CD4-positive, alpha-beta T cell treated with Interferon alpha-2 for 1 hour (primary cell): Measurements from ENCODE around the gene HOGA1.
"Not testable (repeated sequence)": the region's sequence is repeated elsewhere in the genome, so short reads cannot be mapped to it uniquely, and the experiment has no call there.

Experiments used
- DNase-seq, 2 donors: peaks; one replicate each; pipeline ENCODE4 v3.0.0-alpha.2; 2020 to 2022

Gene HOGA1

GRCh38 chr10:97555541-97555940 is 28.6 kb upstream of the HOGA1 start:
- not testable (repeated sequence) for DNase-seq

GRCh38 chr10:97560731-97561381 is 23.3 kb upstream of the HOGA1 start:
- not testable (repeated sequence) for DNase-seq

- not testable (repeated sequence) for DNase-seq
These were observed 22.7 kb upstream of the HOGA1 start for GRCh38 chr10:97561386-97562077.

GRCh38 chr10:97562329-97562728 is 21.9 kb upstream of the HOGA1 start:
- not testable (repeated sequence) for DNase-seq

- no peak for DNase-seq
These were observed 20.9 kb upstream of the HOGA1 start for GRCh38 chr10:97563337-97563736.

GRCh38 chr10:97564776-97565175 is 19.4 kb upstream of the HOGA1 start:
- no peak for DNase-seq

GRCh38 chr10:97566336-97566996 is 17.7 kb upstream of the HOGA1 start:
- DNase-seq: no peak

GRCh38 chr10:97567891-97568290 is 16.3 kb upstream of the HOGA1 start:
- DNase-seq: no peak

- no peak for DNase-seq
These were observed 13.9 kb upstream of the HOGA1 start for GRCh38 chr10:97570146-97570788.

GRCh38 chr10:97570789-97571471 is 13.3 kb upstream of the HOGA1 start:
- DNase-seq: no peak

GRCh38 chr10:97571622-97572021 is 12.6 kb upstream of the HOGA1 start:
- DNase-seq: no peak

- DNase-seq: peak; percentile 44 to 50
These were observed 11.8 kb upstream of the HOGA1 start, which contains the start of gene ANKRD2 for GRCh38 chr10:97572214-97572989. TSS of gene ANKRD2 (plus strand) at chr10:97572779. CDS start at chr10:97572789, 10 bp downstream.

- no peak for DNase-seq
These were observed 11.2 kb upstream of the HOGA1 start for GRCh38 chr10:97573021-97573420.

GRCh38 chr10:97573672-97574071 is 10.5 kb upstream of the HOGA1 start:
- no peak for DNase-seq

- DNase-seq: no peak
These were observed 9.6 kb upstream of the HOGA1 start for GRCh38 chr10:97574374-97575126.

- DNase-seq: no peak
These were observed 9.0 kb upstream of the HOGA1 start for GRCh38 chr10:97575127-97575668.

GRCh38 chr10:97576487-97576886 is 7.7 kb upstream of the HOGA1 start:
- DNase-seq: not testable (repeated sequence)

GRCh38 chr10:97577701-97578100 is 6.5 kb upstream of the HOGA1 start:
- no peak for DNase-seq

- no peak for DNase-seq
These were observed 5.9 kb upstream of the HOGA1 start for GRCh38 chr10:97578171-97578844.
